HepG2 (cell line): Measurements from ENCODE around the gene RPL3. TPM values are rescaled to one million over a fixed set of nuclear protein-coding genes. Genes with fewer than 3 reads are reported as not detected.

Experiments
- EZH2 ChIP-seq: conservative IDR thresholded peaks from 2 replicates; pipeline ENCODE4 v1.6.1; 2012; ENCODE audit warnings: mild to moderate bottlenecking, low read depth, low read length, moderate library complexity
- ZBTB40 ChIP-seq, 2 experiments: fragments of 450-650 bp in 1 of 2; sonication (generic) in 1 of 2; formaldehyde crosslinking in 1 of 2; IDR thresholded peaks; 2 replicates each; pipeline versions ENCODE4 v1.6.1 to v1.8.0; 2016 to 2022; ENCODE audit warnings: antibody characterized with exemption in 1 of 2, mild to moderate bottlenecking in 1 of 2, missing genetic modification reagents in 1 of 2
- ZNF160 ChIP-seq: sonication (generic); formaldehyde crosslinking; IDR thresholded peaks from 2 replicates; pipeline ENCODE4 v1.8.0; 2022; ENCODE audit warnings: mild to moderate bottlenecking, inconsistent platforms, missing genetic modification reagents
- polyA plus RNA-seq, 8 experiments: library from polyadenylated mRNA; depleted of rRNA in 3 of 8; stranded (reverse) in 7 of 8; unstranded in 1 of 8; fragments of >200 nt; fragmentation: Illumina TruSeq in 4 of 8; extraction: Trizol in 4 of 8; gene quantifications; 2 replicates each; pipeline versions ENCODE4 v1.2.1 to v1.2.3, GENCODE V29; 2011 to 2016; ENCODE audit warnings: low read depth in 4 of 8, missing spikeins in 1 of 8, mixed read lengths in 1 of 8; ENCODE audit not compliant: insufficient read depth in 1 of 8
- total RNA-seq, 5 experiments: library from RNA; depleted of rRNA; stranded (reverse); fragments of >200 nt; fragmentation: Illumina TruSeq; extraction: Trizol; gene quantifications; 2 replicates each; pipeline ENCODE4 v1.2.3, GENCODE V29; 2016; ENCODE audit warnings: low read depth in 1 of 5

The RPL3 gene
- total and polyA plus RNA-seq, 2 of the 13 experiments (the other 11 are each of a cell fraction or from before 2014, with no cell fraction given): 1,051 to 3,279 TPM

- TF ChIP-seq ZBTB40 (IDR thresholded peaks at IDR 0.05): no peak
- TF ChIP-seq ZBTB40 (CRISPR knock-in tag; IDR thresholded peaks at IDR 0.05): peak; percentile 26; the same call in 1 of the 2 replicates
- 0 out of 2 replicates have a peak, but pooled peaks have one; percentile 65 for TF ChIP-seq EZH2
- no peak for TF ChIP-seq ZNF160 (CRISPR knock-in tag)
- TF ChIP-seq, all 625 proteins: peak for 7
Measured at GRCh38 chr22:39349967-39350726, 30.7 kb upstream of the RPL3 start, which contains the start of gene SYNGR1 (continued).
